Left lung (tissue), 10 donors: ENCODE data around the gene SIN3A. TPM values are rescaled to one million over a fixed set of nuclear protein-coding genes. Genes with fewer than 3 reads are reported as not detected.
"Not testable (repeated sequence)": the region's sequence is repeated elsewhere in the genome, so short reads cannot be mapped to it uniquely, and the experiment has no call there.

ENCODE experiments used
- ATAC-seq: fragments of 200-7000 bp; cut with Tn5 transposase; one replicate; pipeline ENCODE4 v1.9.1; 2020; ENCODE audit warnings: moderate library complexity
- DNase-seq, 4 donors: peaks; one replicate each; pipeline ENCODE4 v3.0.0-alpha.2; 2013 to 2020
- H3K27ac ChIP-seq, 2 donors: fragments of 200-600 bp; sonication (generic) in 1 of 2; one replicate each; pipeline versions ENCODE4 v1.5.0 to v1.8.0; 2020 to 2021
- H3K27me3 ChIP-seq, 2 donors: fragments of 200-600 bp; sonication (generic) in 1 of 2; one replicate each; pipeline versions ENCODE4 v1.5.0 to v1.8.0; 2020 to 2021
- H3K36me3 ChIP-seq, 2 donors: fragments of 200-600 bp; sonication (generic) in 1 of 2; one replicate each; pipeline versions ENCODE4 v1.5.0 to v1.8.0; 2020 to 2021
- H3K4me1 ChIP-seq, 2 donors: fragments of 200-600 bp; one replicate each; pipeline ENCODE4 v1.8.0; 2021
- H3K4me3 ChIP-seq, 2 donors: fragments of 200-600 bp; sonication (generic) in 1 of 2; one replicate each; pipeline versions ENCODE4 v1.5.0 to v1.8.0; 2020 to 2021; ENCODE audit warnings: mild to moderate bottlenecking in 1 of 2
- H3K9me3 ChIP-seq, 2 donors: fragments of 200-600 bp; sonication (generic) in 1 of 2; one replicate each; pipeline versions ENCODE4 v1.5.0 to v1.8.0; 2020 to 2021
- CTCF ChIP-seq, 2 donors: fragments of 200-600 bp; sonication (generic) in 1 of 2; IDR thresholded peaks; one replicate each; pipeline versions ENCODE4 v1.5.0 to v1.8.0; 2021; ENCODE audit warnings: antibody characterized with exemption in 2 of 2
- intact Hi-C, 2 donors: fragments of 100-400 bp; cut with DNase I; formaldehyde crosslinking; loops; one replicate each; pipeline versions ENCODE4 v1.11.2 to v1.14.2; 2022
- polyA plus RNA-seq, 6 donors: library from polyadenylated mRNA; unstranded; fragments of 120-200 nt; gene quantifications; one replicate each; pipeline ENCODE4 v1.2.1, GENCODE V29; 2013; ENCODE audit not compliant: insufficient read length in 6 of 6
- total RNA-seq, 2 donors: library from RNA; stranded (reverse); fragmentation: NEBNext Ultra II Directional; extraction: Animal tissue kit (Norgen Biotek cat#: 25700); gene quantifications; one replicate each; pipeline ENCODE4 v1.2.1, GENCODE V29; 2021
- donor health status: DM: no; HTN: yes; CAD: no.
- donor health status: DM: no; HTN: no; CAD: no.

The SIN3A gene
- total and polyA plus RNA-seq, 8 donors, result 49.4 to 67.5 (median 62.1) TPM

- no peak for ATAC-seq
- TF ChIP-seq CTCF (IDR thresholded peaks at IDR 0.05), result no peak
- intact Hi-C loops, result no loop called here
- H3K4me1 ChIP-seq, result peaks cover 15 to 59% of the 10 kb centered on the region in 2 donors
- no peaks in the 10 kb centered on the region for H3K9me3 ChIP-seq
- no peaks in the 10 kb centered on the region for H3K27me3 ChIP-seq
- H3K27ac ChIP-seq, result peak overlapping the region; percentile 90 to 93
- peak in 1 of 4 donors; percentile 27 for DNase-seq
- H3K36me3 ChIP-seq, result no peaks in the 10 kb centered on the region
- peak overlapping the region; percentile 62 to 92 for H3K4me3 ChIP-seq
Measured at GRCh38 chr15:75449585-75450306, 1.7 kb downstream of the SIN3A start.

DNA sequence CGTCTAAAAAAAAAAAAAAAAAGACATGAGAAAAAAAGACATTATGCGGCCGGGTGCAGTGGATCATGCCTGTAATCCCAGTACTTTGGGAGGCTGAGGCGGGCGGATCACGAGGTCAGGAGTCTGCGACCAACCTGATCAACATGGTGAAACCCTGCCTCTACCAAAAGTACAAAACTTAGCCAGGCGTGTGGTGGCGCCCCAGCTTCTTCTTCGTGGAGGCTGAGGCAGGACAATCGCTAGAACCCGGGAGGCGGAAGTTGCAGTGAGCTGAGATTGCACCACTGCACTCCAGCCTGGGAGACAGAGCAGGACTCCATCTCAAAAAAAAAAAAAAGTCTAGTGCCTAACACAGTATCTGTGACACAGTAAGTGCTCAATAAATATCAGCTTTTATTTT lies 3.3 kb downstream of the SIN3A start:
- H3K36me3 ChIP-seq, ATAC-seq, H3K9me3 ChIP-seq, H3K27ac ChIP-seq, H3K4me3 ChIP-seq, intact Hi-C loops, H3K27me3 ChIP-seq: not testable (repeated sequence)
- peaks cover 12 to 65% of the 10 kb centered on the region in 2 donors for H3K4me1 ChIP-seq
- peak in 2 of 4 donors; percentile 57 to 84 for DNase-seq

- H3K36me3 ChIP-seq, result peaks cover 0 to 8% of the 10 kb centered on the region in 2 donors
- no peak overlapping the region for H3K4me3 ChIP-seq
- TF ChIP-seq CTCF (IDR thresholded peaks at IDR 0.05), result no peak
- no peaks in the 10 kb centered on the region for H3K9me3 ChIP-seq
- DNase-seq (no peak), ATAC-seq (no peak)
- H3K27me3 ChIP-seq, result no peaks in the 10 kb centered on the region
- no peak overlapping the region for H3K27ac ChIP-seq
- intact Hi-C loops, result no loop called here
- H3K4me1 ChIP-seq, result peaks cover 6 to 56% of the 10 kb centered on the region in 2 donors
Measured at GRCh38 chr15:75446151-75446550, 5.3 kb downstream of the SIN3A start.

DNA sequence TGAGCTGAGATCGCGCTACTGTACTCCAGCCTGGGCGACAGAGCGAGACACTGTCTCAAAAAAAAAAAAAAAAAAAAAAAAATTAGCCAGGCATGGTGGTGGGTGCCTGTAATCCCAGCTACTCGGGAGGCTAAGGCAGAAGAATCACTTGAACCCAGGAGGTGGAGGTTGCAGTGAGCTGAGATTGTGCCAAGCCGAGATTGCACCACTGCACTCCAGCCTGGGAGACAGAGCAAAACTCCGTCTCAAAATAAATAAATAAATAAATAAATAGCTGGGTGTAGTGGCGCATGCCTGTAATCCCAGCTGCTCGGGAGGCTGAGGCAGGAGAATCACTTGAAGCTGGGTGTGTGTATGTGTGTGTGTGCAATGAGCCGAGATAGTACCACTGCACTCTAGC lies 6.2 kb downstream of the SIN3A start:
- H3K27ac ChIP-seq, H3K4me3 ChIP-seq, H3K36me3 ChIP-seq, intact Hi-C loops, ATAC-seq, H3K9me3 ChIP-seq, H3K27me3 ChIP-seq: not testable (repeated sequence)
- peak in 1 of 4 donors; percentile 6 for DNase-seq
- H3K4me1 ChIP-seq, result peaks cover 6 to 56% of the 10 kb centered on the region in 2 donors

- DNase-seq, H3K36me3 ChIP-seq, H3K9me3 ChIP-seq, ATAC-seq, H3K27me3 ChIP-seq, intact Hi-C loops, H3K4me3 ChIP-seq: not testable (repeated sequence)
- H3K27ac ChIP-seq, result peak overlapping the region in 1 of 2 donors; percentile 8
- H3K4me1 ChIP-seq, result peaks cover 0 to 45% of the 10 kb centered on the region in 2 donors
Measured at GRCh38 chr15:75443972-75444453, 7.5 kb downstream of the SIN3A start.

DNA sequence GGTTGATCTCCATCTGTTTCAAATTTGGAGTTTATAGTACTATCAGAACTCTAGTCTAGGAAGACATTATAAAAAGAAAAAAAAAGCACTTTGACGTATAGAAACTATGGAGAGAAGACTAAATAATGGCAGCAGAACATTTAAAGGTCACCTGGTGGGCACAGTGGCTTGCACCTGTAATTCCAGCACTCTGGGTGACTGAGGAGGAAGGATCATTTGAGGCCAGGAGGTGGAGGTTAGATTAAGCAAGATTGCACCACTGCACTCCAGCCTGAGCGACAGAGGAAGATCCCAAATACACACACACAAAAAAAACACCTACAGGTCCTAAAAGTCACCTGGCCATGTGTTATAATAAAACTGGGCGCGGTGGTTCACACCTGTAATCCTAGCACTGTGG lies 13.8 kb downstream of the SIN3A start:
- DNase-seq (no peak), ATAC-seq (no peak)
- Histone ChIP-seq H3K36me3 (peaks cover 0 to 10% of the 10 kb centered on the region in 2 donors), H3K4me1 (no peaks in the 10 kb centered on the region), H3K4me3 (no peak overlapping the region), H3K27me3 (no peaks in the 10 kb centered on the region), H3K9me3 (no peaks in the 10 kb centered on the region), H3K27ac (no peak overlapping the region)
- intact Hi-C loops, result no loop called here
- TF ChIP-seq CTCF (IDR thresholded peaks at IDR 0.05), result no peak
